Suppressor macrophage treated with lipopolysaccharide for 1 hour (primary cell): Measurements from ENCODE around the gene PSTK.
A peak's percentile ranks its signal among the peaks of the same experiment; 100 is the strongest.

ENCODE experiments used
- DNase-seq, 3 donors: peaks; one replicate each; pipeline ENCODE4 v3.0.0-alpha.2; 2020 to 2022

The PSTK gene

GRCh38 chr10:123019941-123020703 lies 39.9 kb downstream of the PSTK start:
- DNase-seq: peak in 1 of 3 donors; percentile 16

- peak in 2 of 3 donors; percentile 8 to 14 for DNase-seq
Measured at GRCh38 chr10:123021517-123021916, 41.3 kb downstream of the PSTK start.

GRCh38 chr10:123024540-123024939 lies 44.3 kb downstream of the PSTK start:
- no peak for DNase-seq

- no peak for DNase-seq
Measured at GRCh38 chr10:123026302-123026701, 46.1 kb downstream of the PSTK start.

- DNase-seq: peak; percentile 29 to 45 (median 31)
Measured at GRCh38 chr10:123027861-123028260, 47.7 kb downstream of the PSTK start.

- no peak for DNase-seq
Measured at GRCh38 chr10:123031124-123031523, 50.9 kb downstream of the PSTK start.

- DNase-seq: no peak
Measured at GRCh38 chr10:123034332-123034731, 54.1 kb downstream of the PSTK start.

GRCh38 chr10:123035467-123036086 lies 55.4 kb downstream of the PSTK start:
- no peak for DNase-seq

GRCh38 chr10:123038782-123039631 lies 58.8 kb downstream of the PSTK start:
- DNase-seq: peak in 2 of 3 donors; percentile 25 to 32

GRCh38 chr10:123039632-123039930 lies 59.4 kb downstream of the PSTK start:
- DNase-seq: no peak
